C4-2B (cell line): ENCODE data around the gene ZNF483.

Experiments
- ZFX ChIP-seq: fragments of 450-650 bp; IDR thresholded peaks from 2 replicates; pipeline ENCODE4 v1.6.1; 2017
- TF ChIP-seq, protein P1 (sequence below): fragments of 450-650 bp; conservative IDR thresholded peaks from 2 replicates; pipeline ENCODE4 v1.5.1; 2017; ENCODE audit warnings: mild to moderate bottlenecking

DNA sequence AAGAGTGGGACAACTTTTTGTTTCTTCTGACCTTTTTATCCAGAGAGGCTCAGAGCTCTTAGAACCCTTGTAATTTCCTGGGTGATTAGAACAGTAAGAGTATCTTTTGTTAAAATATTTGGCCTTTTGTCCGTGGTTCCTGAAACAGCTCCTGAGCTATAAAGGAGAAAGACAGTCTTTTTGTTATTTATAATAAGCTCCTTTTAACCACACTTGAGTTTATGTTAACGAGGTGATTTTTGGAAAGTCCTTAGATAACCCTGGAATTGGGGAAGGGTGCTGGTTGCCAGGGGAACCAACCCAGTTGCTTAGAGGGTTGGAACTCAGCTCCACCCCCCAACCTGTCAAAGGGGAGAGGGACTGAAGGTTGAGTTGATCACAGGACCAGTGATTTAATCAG lies 4.8 kb downstream of the ZNF483 start:
- TF ChIP-seq, protein P1, sequence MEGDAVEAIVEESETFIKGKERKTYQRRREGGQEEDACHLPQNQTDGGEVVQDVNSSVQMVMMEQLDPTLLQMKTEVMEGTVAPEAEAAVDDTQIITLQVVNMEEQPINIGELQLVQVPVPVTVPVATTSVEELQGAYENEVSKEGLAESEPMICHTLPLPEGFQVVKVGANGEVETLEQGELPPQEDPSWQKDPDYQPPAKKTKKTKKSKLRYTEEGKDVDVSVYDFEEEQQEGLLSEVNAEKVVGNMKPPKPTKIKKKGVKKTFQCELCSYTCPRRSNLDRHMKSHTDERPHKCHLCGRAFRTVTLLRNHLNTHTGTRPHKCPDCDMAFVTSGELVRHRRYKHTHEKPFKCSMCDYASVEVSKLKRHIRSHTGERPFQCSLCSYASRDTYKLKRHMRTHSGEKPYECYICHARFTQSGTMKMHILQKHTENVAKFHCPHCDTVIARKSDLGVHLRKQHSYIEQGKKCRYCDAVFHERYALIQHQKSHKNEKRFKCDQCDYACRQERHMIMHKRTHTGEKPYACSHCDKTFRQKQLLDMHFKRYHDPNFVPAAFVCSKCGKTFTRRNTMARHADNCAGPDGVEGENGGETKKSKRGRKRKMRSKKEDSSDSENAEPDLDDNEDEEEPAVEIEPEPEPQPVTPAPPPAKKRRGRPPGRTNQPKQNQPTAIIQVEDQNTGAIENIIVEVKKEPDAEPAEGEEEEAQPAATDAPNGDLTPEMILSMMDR: no peak
- no peak for TF ChIP-seq ZFX
